Parathyroid adenoma (tissue), 2 donors: Measurements from ENCODE around the gene NTPCR.

ENCODE experiments used
- H2AFZ ChIP-seq: fragments of 300-600 bp; sonication (generic); one replicate; pipeline ENCODE4 v1.7.0; 2017; ENCODE audit warnings: antibody characterized with exemption, mild to moderate bottlenecking
- H3K27ac ChIP-seq: fragments of 300-600 bp; sonication (generic); one replicate; pipeline ENCODE4 v1.7.0; 2017
- H3K27me3 ChIP-seq: fragments of 300-600 bp; sonication (generic); one replicate; pipeline ENCODE4 v1.7.0; 2017; ENCODE audit warnings: low read length; ENCODE audit not compliant: control insufficient read depth, insufficient read depth
- H3K36me3 ChIP-seq: fragments of 300-600 bp; sonication (generic); one replicate; pipeline ENCODE4 v1.7.0; 2017; ENCODE audit warnings: low read length; ENCODE audit not compliant: control insufficient read depth, insufficient read depth
- H3K4me1 ChIP-seq: fragments of 300-600 bp; sonication (generic); one replicate; pipeline ENCODE4 v1.7.0; 2017; ENCODE audit warnings: control low read depth
- H3K4me2 ChIP-seq: fragments of 300-600 bp; sonication (generic); one replicate; pipeline ENCODE4 v1.7.0; 2017; ENCODE audit warnings: low read length
- H3K4me3 ChIP-seq: fragments of 300-600 bp; sonication (generic); one replicate; pipeline ENCODE4 v1.7.0; 2017; ENCODE audit warnings: low read depth, low read length
- H3K79me2 ChIP-seq: fragments of 300-600 bp; sonication (generic); one replicate; pipeline ENCODE4 v1.7.0; 2017; ENCODE audit warnings: control low read depth
- H3K9ac ChIP-seq: fragments of 300-600 bp; sonication (generic); one replicate; pipeline ENCODE4 v1.7.0; 2017; ENCODE audit warnings: mild to moderate bottlenecking
- H3K9me3 ChIP-seq: fragments of 300-600 bp; sonication (generic); one replicate; pipeline ENCODE4 v1.7.0; 2017; ENCODE audit warnings: low read length; ENCODE audit not compliant: control insufficient read depth
- CTCF ChIP-seq: fragments of 300-600 bp; sonication (generic); IDR thresholded peaks from one replicate; pipeline ENCODE4 v1.7.0; 2017; ENCODE audit warnings: antibody characterized with exemption, mild to moderate bottlenecking
- donor health status: primary hyperparathyroidism.

Gene NTPCR

GRCh38 chr1:233024199-233024598, 73.8 kb downstream of the NTPCR start:
- no peaks in the 10 kb centered on the region for H3K4me1 ChIP-seq
- no peak for TF ChIP-seq CTCF
- no peak overlapping the region for H3K4me3 ChIP-seq

GRCh38 chr1:233025157-233025556, 74.7 kb downstream of the NTPCR start:
- Histone ChIP-seq H3K36me3 (no peaks in the 10 kb centered on the region), H3K9ac (no peak overlapping the region), H3K79me2 (no peaks in the 10 kb centered on the region), H3K27ac (no peak overlapping the region), H3K4me1 (no peaks in the 10 kb centered on the region), H3K27me3 (no peaks in the 10 kb centered on the region), H3K4me2 (no peak overlapping the region), H3K9me3 (no peaks in the 10 kb centered on the region), H3K4me3 (no peak overlapping the region), H2AFZ (no peak overlapping the region)
- TF ChIP-seq CTCF = no peak

More at GRCh38 chr1:233024199-233024598, 73.8 kb downstream of the NTPCR start:
- Histone ChIP-seq H2AFZ (no peak overlapping the region), H3K9me3 (no peaks in the 10 kb centered on the region), H3K9ac (no peak overlapping the region), H3K27ac (no peak overlapping the region), H3K79me2 (no peaks in the 10 kb centered on the region), H3K27me3 (no peaks in the 10 kb centered on the region), H3K4me2 (no peak overlapping the region), H3K36me3 (no peaks in the 10 kb centered on the region)

- H2AFZ ChIP-seq = no peak overlapping the region
- no peak overlapping the region for H3K9ac ChIP-seq
- H3K79me2 ChIP-seq = no peaks in the 10 kb centered on the region
- TF ChIP-seq CTCF = no peak
- no peaks in the 10 kb centered on the region for H3K9me3 ChIP-seq
- no peaks in the 10 kb centered on the region for H3K27me3 ChIP-seq
- H3K4me2 ChIP-seq = no peak overlapping the region
- H3K4me1 ChIP-seq = no peaks in the 10 kb centered on the region
- H3K36me3 ChIP-seq = no peaks in the 10 kb centered on the region
- H3K27ac ChIP-seq = no peak overlapping the region
- no peak overlapping the region for H3K4me3 ChIP-seq
Observed at GRCh38 chr1:233025567-233025966, 75.2 kb downstream of the NTPCR start.

GRCh38 chr1:233027046-233027445, 76.6 kb downstream of the NTPCR start:
- Histone ChIP-seq H3K36me3 (no peaks in the 10 kb centered on the region), H3K4me1 (no peaks in the 10 kb centered on the region), H3K27ac (no peak overlapping the region), H2AFZ (no peak overlapping the region), H3K9me3 (no peaks in the 10 kb centered on the region), H3K79me2 (no peaks in the 10 kb centered on the region), H3K4me2 (no peak overlapping the region), H3K4me3 (no peak overlapping the region), H3K9ac (no peak overlapping the region), H3K27me3 (no peaks in the 10 kb centered on the region)
- TF ChIP-seq CTCF = no peak

- H3K9ac ChIP-seq = no peak overlapping the region
- H3K4me2 ChIP-seq = no peak overlapping the region
- no peak overlapping the region for H2AFZ ChIP-seq
- H3K79me2 ChIP-seq = no peaks in the 10 kb centered on the region
- no peaks in the 10 kb centered on the region for H3K27me3 ChIP-seq
- H3K4me1 ChIP-seq = no peaks in the 10 kb centered on the region
- no peak overlapping the region for H3K27ac ChIP-seq
- no peaks in the 10 kb centered on the region for H3K36me3 ChIP-seq
- H3K9me3 ChIP-seq = no peaks in the 10 kb centered on the region
- no peak overlapping the region for H3K4me3 ChIP-seq
- no peak for TF ChIP-seq CTCF
Observed at GRCh38 chr1:233031521-233031920, 81.1 kb downstream of the NTPCR start.
